SK-N-SH (cell line): Measurements from ENCODE around the gene TEAD3.

Source experiments
- FOXJ3 ChIP-seq: sonication (generic); formaldehyde crosslinking; IDR thresholded peaks from 2 replicates; pipeline ENCODE4 v1.5.1; 2020; ENCODE audit warnings: mild to moderate bottlenecking, missing genetic modification reagents
- POLR2AphosphoS5 ChIP-seq: IDR thresholded peaks from 2 replicates; pipeline ENCODE4 v1.6.1; 2012; ENCODE audit warnings: low read depth, low read length
- TF ChIP-seq, protein P1 (sequence below): fragments of 200-600 bp; sonication (generic); IDR thresholded peaks from 2 replicates; pipeline ENCODE4 v1.6.1; 2017; ENCODE audit warnings: antibody characterized with exemption, mild to moderate bottlenecking, moderate library complexity

- TF ChIP-seq POLR2AphosphoS5 (no peak), FOXJ3 (peak; percentile 83)
- TF ChIP-seq, protein P1, sequence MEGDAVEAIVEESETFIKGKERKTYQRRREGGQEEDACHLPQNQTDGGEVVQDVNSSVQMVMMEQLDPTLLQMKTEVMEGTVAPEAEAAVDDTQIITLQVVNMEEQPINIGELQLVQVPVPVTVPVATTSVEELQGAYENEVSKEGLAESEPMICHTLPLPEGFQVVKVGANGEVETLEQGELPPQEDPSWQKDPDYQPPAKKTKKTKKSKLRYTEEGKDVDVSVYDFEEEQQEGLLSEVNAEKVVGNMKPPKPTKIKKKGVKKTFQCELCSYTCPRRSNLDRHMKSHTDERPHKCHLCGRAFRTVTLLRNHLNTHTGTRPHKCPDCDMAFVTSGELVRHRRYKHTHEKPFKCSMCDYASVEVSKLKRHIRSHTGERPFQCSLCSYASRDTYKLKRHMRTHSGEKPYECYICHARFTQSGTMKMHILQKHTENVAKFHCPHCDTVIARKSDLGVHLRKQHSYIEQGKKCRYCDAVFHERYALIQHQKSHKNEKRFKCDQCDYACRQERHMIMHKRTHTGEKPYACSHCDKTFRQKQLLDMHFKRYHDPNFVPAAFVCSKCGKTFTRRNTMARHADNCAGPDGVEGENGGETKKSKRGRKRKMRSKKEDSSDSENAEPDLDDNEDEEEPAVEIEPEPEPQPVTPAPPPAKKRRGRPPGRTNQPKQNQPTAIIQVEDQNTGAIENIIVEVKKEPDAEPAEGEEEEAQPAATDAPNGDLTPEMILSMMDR: no peak
Observed at GRCh38 chr6:35539223-35539622, 42.3 kb upstream of the TEAD3 start.
